ENCODE results near the gene MBD6.
"Not testable (repeated sequence)": the region's sequence is repeated elsewhere in the genome, so short reads cannot be mapped to it uniquely, and the experiment has no call there.

MBD6 gene

GRCh38 chr12:57550641-57551549 lies 28.3 kb downstream of the MBD6 start:
- DNase-seq (ENCODE audit: low spot score): no peak

GRCh38 chr12:57551637-57552305 lies 29.1 kb downstream of the MBD6 start:
- DNase-seq (ENCODE audit: low spot score): no peak

- DNase-seq (ENCODE audit: low spot score): no peak
Observed at GRCh38 chr12:57552306-57552651, 29.7 kb downstream of the MBD6 start.

- no peak for DNase-seq (ENCODE audit: low spot score)
Observed at GRCh38 chr12:57552835-57553313, 30.2 kb downstream of the MBD6 start.

GRCh38 chr12:57553343-57554202 lies 30.9 kb downstream of the MBD6 start:
- DNase-seq (ENCODE audit: low spot score): no peak

- no peak for DNase-seq (ENCODE audit: low spot score)
Observed at GRCh38 chr12:57554453-57554852, 31.8 kb downstream of the MBD6 start.

GRCh38 chr12:57554897-57555296 lies 32.3 kb downstream of the MBD6 start:
- DNase-seq (ENCODE audit: low spot score): no peak

- DNase-seq (ENCODE audit: low spot score): no peak
Observed at GRCh38 chr12:57558864-57559263, 36.2 kb downstream of the MBD6 start.

GRCh38 chr12:57560516-57560915 lies 37.9 kb downstream of the MBD6 start:
- DNase-seq (ENCODE audit: low spot score): no peak

- not testable (repeated sequence) for DNase-seq (ENCODE audit: low spot score)
Observed at GRCh38 chr12:57561117-57561516, 38.5 kb downstream of the MBD6 start.

- DNase-seq (ENCODE audit: low spot score): no peak
Observed at GRCh38 chr12:57563358-57563757, 40.7 kb downstream of the MBD6 start.

GRCh38 chr12:57564178-57564740 lies 41.6 kb downstream of the MBD6 start:
- DNase-seq (ENCODE audit: low spot score): no peak

GRCh38 chr12:57568838-57569237 lies 46.2 kb downstream of the MBD6 start:
- no peak for DNase-seq (ENCODE audit: low spot score)

- no peak for DNase-seq (ENCODE audit: low spot score)
Observed at GRCh38 chr12:57569858-57570257, 47.2 kb downstream of the MBD6 start.

- not testable (repeated sequence) for DNase-seq (ENCODE audit: low spot score)
Observed at GRCh38 chr12:57570438-57570837, 47.8 kb downstream of the MBD6 start.

- no peak for DNase-seq (ENCODE audit: low spot score)
Observed at GRCh38 chr12:57571926-57572762, 49.5 kb downstream of the MBD6 start.

- no peak for DNase-seq (ENCODE audit: low spot score)
Observed at GRCh38 chr12:57574795-57575194, 52.2 kb downstream of the MBD6 start.

- peak; percentile 40 for DNase-seq (ENCODE audit: low spot score)
Observed at GRCh38 chr12:57575771-57576612, 53.4 kb downstream of the MBD6 start.

- DNase-seq (ENCODE audit: low spot score): no peak
Observed at GRCh38 chr12:57576613-57577160, 54.1 kb downstream of the MBD6 start.

All from HuH-7 (cell line).